HG02678 (cell line): ENCODE data around the gene PER2.

Experiments used
- ATAC-seq: cut with Tn5 transposase; IDR thresholded peaks from one replicate; pipeline ENCODE4 v1.9.1; 2021; ENCODE audit warnings: mild to moderate bottlenecking, moderate library complexity; ENCODE audit not compliant: unreplicated experiment

PER2 gene

DNA sequence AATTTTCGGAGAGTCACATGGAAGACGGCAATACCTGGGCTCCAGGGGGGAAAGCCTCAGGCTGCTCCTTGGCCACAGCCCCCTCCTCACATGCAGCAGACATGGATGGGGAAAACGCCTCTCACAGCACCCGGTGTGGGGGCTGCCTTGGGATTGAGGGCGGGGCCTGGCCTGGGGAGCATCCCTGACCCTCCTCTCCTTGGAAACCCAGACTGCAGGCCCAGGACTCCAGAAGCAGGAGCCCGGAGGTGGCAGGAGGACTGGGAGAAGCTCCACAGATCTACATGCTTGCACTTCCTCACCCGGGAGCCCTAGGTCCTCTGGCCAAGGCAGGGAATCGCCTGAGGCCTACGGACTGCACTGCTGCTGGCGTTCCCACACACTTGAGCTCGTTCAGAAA is 36.4 kb downstream of the PER2 start:
- no peak for ATAC-seq

DNA sequence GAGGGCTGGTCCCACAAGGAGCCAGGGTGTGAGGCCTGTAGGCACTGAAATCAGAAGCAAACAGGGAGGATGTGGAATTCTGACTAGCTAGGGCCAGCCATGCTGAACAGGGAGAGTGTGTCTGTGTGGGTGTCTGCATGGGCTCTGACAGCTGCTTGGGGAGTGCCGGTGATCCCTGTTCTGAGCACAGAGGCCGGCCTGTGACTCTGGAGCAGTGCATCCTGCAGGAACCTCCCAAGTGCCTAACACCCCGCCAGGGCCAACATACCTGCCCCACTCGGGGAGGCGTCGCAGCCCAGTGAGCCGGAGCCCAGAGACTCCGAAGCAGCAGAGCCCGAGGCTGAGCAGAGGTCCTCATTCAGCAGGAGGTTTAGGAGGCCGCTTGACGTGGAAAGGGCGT is 37.1 kb downstream of the PER2 start:
- ATAC-seq, result no peak

DNA sequence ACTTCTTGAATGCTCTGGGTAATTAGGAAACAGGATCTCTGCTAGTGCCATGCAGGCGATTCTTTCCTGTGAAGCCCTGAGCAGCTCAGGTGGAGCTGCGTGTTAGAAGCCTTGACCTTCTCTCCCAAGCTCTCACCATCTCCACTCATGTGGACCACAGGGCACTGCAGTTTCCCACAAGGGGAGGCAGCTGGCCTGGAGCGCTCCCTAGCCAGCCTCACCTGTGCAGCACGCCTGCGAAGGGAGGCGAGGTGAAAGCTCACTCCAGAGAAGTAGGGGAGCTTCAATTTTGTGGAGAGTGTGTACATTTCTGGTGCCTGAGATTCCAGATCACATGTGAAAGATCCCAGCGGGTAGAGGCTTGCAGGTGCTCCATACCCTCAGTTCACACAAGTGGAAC is 37.5 kb downstream of the PER2 start:
- no peak for ATAC-seq

DNA sequence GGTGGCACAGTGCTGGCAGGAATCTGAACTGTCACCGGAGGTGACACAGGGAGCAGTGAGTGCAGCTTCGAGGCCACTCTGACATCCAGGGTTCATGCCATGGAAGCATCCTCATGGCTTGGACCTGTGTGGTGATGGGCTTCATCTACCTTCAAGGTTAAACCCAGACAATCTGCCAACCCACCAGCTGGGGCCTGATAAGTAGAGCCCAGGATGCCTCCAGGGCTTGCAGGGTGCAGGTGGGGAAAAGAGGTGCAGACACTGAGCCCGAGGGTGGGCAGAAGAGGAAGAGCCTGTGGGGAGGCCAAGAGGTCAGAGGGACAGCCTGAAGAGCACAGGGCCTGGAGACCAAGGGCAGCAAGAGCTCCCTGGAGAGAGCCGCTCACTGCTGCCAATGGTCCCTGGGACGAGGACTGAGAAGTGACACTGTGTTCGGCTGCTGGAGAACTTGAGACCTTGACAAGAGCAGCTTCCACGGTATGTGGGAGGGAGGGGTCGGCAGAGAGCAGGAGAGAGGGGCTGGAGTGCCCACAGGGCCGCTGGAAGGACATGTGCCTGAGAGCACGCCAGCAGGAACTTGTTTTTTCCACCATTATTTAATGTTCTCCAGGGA is 40.5 kb downstream of the PER2 start:
- ATAC-seq, result no peak

DNA sequence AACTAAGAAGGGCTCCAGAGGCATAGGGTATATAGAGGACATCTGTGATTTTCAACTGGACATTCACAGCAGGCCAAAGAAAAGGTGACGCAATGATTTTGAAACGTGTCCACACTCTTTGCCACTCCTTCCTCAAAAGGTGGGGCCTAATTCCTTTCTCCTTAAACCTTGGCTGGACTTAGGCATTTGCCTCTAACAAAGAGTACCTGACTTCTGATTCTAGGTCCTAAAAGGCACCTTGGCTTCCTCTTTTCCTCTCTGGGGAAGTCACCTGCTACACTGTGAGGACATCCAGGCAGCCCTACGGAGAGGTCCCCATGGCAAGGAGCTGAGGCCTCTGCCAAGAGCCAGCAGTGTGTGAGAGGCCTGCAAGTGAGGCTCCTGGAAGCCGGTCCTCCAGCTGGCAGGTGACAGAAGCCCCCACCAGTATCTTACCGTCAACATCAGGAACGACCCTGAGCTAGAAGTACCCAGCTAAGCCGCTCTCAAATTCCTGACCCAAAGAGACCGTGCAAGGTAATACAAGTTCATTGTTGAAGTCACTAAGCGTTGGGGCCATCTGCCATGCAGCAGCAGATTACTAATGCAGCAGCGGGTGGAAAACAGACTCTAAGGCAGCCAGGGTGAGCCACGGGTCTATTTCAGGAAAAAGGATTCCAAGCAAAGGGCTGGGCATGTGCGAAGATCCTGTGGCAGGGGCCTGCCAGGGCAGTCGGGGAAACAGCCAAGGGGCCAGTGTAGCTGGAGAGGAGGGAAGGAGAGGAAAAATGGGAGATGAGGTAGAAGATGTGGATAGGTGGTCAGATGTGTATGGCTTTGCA is 41.2 kb downstream of the PER2 start:
- ATAC-seq, result no peak

DNA sequence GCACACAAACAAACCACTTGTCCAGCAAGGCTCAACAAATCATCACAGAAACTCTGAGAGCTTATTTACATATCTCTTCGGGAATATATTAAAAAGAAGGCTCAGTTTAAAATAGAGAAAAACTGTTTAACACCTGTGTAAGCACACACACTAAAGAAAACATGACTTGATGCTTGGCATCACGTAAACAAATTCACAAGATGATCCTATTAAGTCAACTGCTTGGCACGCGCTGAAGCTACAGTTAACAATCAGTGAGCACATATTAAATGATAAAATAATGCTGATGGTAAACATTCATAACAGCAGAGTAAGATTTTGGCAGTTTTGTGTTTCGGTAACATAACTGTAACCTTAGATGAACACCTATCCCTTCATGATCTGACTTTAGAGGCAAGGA is 44.3 kb downstream of the PER2 start:
- no peak for ATAC-seq

DNA sequence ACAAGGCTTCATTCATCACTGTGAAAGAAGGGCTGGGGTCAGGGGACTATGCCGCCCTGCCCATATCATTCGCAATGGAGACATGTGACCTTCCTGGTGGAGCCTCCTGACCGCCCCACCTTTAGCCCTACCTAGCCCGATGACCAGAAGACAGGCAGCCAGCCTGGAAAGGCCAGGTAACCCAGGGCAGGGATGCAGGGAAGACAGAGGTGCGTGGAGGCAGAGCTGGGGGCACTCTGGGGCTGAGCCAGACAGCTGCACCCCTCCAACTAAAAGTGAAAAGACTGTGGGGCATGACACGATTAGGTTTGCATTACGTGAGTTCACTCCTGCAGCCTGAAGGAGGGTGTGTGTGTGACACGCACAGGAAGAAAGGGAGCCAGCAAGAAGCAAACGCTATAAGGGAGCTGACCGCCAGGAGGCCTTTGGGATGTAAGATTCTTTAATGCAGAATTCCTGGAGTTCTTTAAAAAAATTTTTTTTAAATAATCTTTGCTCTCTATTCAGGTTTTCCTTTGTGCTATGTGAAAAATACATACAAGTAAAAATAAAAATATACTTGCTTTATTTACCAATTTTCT is 44.8 kb downstream of the PER2 start:
- ATAC-seq, result no peak

DNA sequence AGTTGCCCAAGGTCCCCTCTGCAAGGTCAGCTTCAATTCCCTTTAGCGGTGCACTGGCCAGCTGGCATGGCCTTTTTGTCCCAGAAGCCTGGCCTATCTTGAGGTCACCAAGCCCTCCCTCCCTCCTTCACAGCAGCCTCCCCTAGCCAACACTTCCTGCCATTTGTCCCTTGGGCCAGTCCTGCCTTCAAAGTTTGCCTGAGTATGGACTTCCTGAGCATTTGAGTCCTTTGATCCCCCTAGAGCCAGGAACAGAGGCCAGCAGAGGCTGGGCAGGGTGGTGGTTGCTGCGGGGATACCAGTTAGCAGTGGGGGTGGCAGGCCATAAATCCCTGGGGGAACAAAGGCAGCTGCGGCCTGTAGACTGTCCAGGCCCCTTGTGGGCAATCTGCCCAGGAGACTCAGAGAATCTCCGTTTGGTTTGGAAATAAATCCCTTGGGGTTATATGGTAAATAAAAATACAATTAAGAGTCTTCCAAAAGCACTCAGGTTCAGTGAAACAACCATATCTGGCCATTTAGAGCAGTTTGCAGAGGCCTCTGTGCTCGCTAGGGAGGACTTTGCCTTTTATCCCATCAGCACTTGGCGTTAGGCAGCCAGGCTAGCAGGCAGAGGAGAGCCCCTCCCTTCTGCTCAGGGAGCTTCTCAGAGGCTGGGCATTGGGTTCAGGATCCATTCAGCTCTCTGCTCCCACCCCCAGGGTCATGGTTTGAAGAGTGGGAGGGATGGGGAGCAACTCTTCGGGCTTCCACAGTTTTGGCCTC is 45.5 kb downstream of the PER2 start:
- ATAC-seq, result no peak

DNA sequence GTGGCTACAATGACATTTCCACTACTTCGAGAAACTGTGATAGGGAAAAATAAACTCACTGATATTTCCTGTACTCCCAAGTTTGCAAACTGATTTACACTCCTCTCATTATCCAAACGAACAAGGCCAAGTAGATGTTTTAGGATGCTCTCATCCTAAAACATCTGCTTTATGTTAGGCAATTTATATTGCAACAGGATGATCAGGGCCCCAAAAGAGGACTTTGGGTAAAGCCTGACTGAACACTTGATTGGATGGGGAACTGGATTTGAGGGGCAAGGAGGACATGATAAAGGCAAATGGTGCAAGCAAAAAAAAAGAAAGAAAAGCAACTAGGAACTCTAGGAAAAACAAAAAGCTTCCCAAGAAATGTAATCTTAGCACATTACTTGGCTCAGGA is 46.4 kb downstream of the PER2 start:
- ATAC-seq, result no peak

DNA sequence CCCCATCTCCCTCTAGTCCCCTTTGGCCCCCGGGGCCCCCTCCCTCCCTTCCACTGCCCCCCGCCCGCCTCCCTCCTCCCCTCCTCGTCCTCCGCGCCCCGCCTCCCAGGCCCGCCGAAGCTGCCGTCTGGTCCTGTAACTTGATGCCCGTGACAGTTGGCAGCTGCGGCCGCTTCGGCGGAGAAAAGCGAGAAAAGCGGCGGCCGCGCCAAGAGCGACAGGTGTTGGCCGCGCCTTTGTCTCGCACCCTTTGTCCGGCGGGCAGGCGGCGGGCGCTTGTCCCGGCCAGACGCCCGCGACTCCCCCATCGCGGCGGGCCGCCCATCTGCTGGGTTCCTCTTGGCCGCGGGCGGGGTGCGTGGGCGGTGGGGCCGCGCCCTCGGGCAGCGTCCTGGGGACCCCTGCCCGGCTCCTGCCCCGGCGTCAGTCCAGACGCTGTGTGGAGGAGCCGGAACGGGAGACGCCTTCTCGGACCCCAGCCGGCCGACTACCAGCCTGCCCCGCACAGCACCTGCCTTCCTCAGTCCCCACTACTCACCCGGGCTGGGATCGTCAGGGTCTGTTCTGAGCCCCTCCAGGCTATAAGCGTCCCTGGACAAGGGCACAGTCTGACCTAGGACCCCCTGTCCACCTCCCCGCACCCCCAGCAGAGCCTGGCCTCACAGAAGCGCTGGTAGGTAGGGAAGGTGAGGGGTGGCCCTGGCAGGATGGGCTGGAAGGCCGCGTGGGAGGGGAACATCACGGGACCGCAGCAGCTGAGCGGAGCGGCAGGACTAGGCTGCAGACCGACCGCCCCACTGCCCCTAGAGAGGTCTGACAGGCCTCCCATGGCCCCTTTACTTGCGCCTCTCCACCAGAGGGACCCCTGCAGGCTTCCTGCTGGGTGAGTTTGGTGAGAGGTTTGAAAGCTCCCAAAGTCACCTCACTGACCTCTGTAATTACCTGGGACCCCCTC is 47.4 kb downstream of the PER2 start:
- no peak for ATAC-seq

DNA sequence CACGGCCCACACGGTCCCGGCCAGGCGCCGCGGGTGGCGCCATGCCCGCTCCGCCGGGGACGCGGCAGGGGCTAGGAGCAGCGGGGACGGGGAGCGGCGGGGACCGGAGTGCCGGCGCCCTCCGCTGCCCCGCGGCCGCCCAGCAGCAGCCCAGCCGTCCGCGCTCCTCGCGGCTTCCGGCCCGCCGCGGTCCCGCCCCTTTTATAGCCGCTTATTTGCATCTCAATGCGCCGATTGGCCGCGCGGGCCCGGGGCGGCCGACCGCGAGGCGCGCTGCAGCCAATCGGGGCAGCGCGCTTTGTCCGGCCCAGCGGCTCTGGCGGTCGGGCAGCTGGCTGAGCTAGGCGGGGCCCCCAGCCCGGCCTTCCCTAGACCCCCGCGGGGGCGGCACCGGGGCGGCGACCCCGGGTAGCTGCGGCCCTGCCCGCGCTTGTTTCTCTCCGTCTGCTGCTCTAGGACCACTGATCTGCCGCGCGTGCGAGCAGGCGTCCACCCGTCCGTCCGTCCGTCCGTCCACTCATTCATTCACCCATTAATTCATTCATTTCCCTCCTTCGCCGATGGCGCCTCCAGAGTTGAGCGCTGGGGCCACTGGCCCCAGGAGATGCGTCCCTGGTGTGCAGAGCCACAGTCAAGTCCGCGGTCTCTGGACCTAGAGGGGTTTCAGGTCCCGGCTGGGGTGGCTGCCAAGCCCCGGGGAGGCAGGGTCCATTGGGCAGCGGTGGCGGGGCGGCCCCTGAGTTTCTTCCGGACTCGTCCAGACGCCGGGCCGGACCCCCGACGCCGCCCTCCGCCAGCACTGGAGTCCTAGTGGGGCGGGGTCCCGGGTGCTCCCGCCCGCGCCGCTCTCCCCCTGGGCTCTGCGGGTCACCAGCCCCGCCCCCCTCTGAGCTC is 48.3 kb downstream of the PER2 start, which contains the start of gene HES6:
HES6 (minus strand) TSS at position 176 of the 894 bp plus-strand sequence; CDS start at position 43, 133 bp downstream.
- ATAC-seq, result peak; percentile 87

DNA sequence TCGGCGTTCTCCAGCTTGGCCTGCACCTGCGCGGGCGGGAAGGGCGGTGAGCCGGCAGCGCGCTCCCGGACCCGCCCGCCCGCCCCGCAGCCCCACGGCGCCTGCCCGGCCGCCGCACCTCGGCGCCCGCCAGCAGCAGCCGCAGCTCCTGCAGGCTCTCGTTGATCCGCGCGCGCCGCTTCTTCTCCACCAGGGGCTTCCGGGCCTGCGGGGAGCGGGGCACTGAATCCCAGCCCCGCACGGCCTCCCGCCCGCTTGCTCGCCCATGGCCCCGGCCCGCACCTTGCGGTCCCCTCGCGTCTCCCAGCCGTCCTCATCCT is 48.9 kb downstream of the PER2 start:
- peak; percentile 20 for ATAC-seq

DNA sequence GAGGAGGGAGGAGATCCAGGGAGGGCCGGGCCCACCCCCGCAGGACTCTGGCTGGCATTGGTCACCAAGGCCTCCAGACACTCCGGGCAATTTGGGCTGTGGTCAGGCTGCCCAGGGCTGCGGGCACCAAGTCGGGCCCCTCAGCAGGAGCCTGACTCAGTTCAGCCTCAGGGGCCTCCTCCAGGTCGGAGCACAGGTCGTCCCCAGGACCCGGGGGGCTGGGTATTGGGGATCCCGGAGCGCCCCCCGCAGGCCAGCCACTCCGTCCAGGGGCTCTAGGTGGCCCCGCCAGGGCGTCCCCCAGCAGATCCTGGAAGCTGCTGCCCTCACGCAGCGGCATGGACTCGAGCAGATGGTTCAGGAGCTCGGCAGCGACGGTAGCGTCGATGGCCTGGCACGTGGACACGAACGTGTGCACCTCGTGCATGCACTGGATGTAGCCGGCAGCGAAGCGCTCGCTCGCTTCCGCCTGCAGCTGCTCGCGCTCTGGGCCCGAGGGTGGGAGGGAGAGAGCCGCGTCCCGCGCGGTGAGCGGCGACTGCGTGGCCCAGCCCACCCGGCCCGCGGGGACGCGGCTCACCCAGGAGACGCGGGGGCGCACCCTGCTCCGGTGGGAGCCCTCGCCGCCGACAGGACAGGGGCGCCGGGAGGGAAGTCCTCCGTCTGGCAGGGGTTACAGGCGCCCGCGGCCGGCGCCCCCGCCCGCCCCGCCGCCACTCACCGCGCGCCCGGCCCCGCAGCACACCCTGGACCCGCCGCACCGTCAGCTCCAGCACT is 49.5 kb downstream of the PER2 start:
- ATAC-seq, result no peak

DNA sequence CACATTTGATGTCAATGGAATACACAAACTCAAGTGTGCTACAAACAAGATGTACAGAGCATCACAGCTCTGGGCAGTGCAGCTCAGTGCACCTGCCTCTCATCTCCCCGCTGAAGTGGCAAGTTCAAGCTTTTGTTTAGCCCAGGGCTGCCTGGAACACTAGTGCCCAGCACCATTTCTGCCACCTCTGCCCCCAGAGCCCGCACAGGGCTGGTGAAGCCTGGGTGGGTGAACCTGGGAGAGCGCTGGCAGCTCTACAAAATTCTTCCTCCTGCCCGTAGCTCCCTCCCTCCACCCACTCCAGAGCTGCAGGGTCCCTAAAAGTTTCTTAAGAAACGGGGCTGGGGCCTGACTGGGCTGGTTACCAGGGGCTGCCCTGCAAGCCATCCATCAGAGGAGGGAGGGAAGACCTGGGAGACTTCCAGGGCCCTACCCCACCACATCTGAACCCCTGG is 50.1 kb downstream of the PER2 start:
- ATAC-seq, result no peak

DNA sequence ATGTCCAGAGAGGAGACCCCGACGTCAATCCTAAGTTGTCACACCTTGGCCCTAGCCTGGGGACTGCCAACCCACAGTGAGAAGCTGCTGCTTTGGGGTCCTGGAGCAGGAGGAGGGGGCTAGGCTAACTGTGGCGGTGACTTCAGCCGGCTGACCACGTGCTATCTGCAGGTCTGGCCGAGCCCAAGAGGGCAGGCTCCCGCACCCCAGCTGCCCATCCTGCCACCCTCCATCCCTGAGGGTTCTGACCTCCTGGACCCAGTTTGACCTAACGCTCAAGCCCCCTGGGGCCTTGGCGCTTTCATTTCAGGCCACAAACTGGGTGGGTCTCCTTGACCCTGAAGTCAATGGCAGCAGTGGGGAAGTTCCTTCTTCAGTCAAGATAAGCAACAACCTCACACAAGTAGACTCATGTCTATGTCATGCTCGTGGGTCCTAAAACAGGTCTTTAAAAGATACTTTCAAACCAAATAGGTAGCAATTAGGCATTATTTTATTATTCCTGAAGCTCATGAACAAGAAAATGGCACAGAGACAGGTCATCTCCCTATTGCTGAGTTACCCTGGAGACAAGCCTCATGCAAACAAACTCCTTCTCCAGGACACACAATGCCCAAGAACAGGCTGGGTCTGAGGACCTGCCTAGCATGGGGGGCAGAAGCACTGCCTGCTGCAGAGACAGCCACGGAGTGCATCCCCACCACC is 50.8 kb downstream of the PER2 start:
- ATAC-seq, result no peak

DNA sequence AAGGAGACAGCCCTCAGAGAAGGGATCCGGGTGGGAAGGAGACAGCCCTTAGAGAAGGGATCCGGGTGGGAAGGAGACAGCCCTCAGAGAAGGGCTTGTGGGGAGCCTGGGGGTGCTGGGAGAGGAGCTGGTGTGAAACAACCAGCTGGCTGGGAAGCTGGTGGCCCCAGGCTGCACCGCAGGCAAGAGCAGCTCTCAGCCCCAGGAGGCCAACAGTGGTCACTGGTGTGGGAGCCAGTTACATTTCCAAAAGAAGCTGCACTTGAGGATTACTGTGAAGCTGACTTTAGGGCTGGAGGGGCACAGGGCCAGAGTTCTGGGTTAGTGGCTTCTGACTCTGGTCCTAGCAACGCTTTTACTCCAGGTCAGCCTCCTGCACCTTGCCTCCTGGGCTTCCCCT is 51.8 kb downstream of the PER2 start:
- no peak for ATAC-seq

DNA sequence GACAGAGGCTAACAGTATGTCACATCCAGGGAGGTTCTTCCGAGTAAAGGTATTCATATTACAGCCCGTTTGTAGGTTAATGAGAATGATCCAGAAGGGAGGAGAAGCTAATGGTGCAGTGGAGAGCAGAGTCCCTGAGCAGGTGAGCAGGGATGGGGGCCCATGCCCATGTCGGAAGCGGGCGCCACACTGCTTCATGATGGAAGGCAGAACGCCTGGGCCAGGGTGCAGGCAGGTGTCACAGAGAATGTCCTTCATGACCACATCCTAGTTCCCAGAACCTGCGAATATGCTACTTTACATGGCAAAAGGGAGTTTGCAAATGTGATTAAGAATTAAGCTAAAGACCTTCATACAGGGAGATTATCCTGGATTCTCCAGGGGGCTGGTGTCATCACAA is 52.6 kb downstream of the PER2 start:
- ATAC-seq, result no peak

DNA sequence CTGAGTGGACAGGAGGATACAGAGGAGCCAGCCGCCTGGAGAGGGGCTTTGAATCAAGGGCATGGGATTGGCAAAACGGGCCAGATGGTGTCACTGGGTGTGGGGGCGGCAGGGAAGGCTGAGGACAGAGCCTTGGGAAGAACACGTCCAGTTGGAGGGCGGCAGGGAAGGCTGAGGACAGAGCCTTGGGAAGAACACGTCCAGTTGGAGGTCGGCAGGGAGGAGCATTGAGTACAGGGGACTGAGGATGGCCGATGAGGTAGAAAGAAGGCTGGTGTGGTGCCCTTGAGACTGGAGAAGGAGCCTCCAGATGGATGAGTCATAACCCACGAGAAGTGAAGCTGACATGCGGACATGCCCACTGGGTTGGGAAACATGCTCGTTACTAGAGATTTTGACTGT is 53.1 kb downstream of the PER2 start:
- ATAC-seq, result no peak
